DOHH2 (cell line): ENCODE results near the gene JARID2.

Experiments used
- H3F3A ChIP-seq: fragments of 200-600 bp; sonication (generic), shearing (Covaris generic); 2 replicates; pipeline ENCODE4 v1.6.0; 2016; ENCODE audit warnings: antibody characterized with exemption, mild to moderate bottlenecking; ENCODE audit not compliant: control insufficient read depth, insufficient read depth
- H3K27ac ChIP-seq: fragments of 200-600 bp; sonication (generic); 2 replicates; pipeline ENCODE4 v1.5.1; 2014; ENCODE audit warnings: low read depth, mild to moderate bottlenecking, low read length, moderate library complexity
- H3K27me3 ChIP-seq: fragments of 200-600 bp; sonication (generic); 2 replicates; pipeline ENCODE4 v1.6.1; 2014; ENCODE audit warnings: mild to moderate bottlenecking, low read length, mixed read lengths; ENCODE audit not compliant: control insufficient read depth
- H3K36me3 ChIP-seq: fragments of 200-600 bp; sonication (generic); 2 replicates; pipeline ENCODE4 v1.6.1; 2014; ENCODE audit warnings: mild to moderate bottlenecking, low read length, moderate library complexity, mixed read lengths; ENCODE audit not compliant: control insufficient read depth
- H3K4me1 ChIP-seq: fragments of 200-600 bp; sonication (generic); 2 replicates; pipeline ENCODE4 v1.6.1; 2014; ENCODE audit warnings: mild to moderate bottlenecking, low read length, mixed read lengths; ENCODE audit not compliant: control insufficient read depth
- H3K4me2 ChIP-seq: fragments of 200-600 bp; sonication (generic); 2 replicates; pipeline ENCODE4 v1.6.0; 2014; ENCODE audit warnings: mild to moderate bottlenecking, low read length, moderate library complexity
- H3K4me3 ChIP-seq: fragments of 200-600 bp; sonication (generic); 2 replicates; pipeline ENCODE4 v1.5.1; 2014; ENCODE audit warnings: mild to moderate bottlenecking, low read length, mixed read lengths
- H3K79me2 ChIP-seq: fragments of 200-600 bp; sonication (generic); 2 replicates; pipeline ENCODE4 v1.6.1; 2014; ENCODE audit warnings: mild to moderate bottlenecking, low read length, mixed read lengths; ENCODE audit not compliant: control insufficient read depth
- H3K9me2 ChIP-seq: fragments of 200-600 bp; sonication (generic); replicated peaks from 2 replicates; pipeline ENCODE4 v1.6.1; 2014; ENCODE audit warnings: mild to moderate bottlenecking, low read length, mixed read lengths; ENCODE audit not compliant: control insufficient read depth
- H3K9me3 ChIP-seq: fragments of 200-600 bp; sonication (generic); 2 replicates; pipeline ENCODE4 v1.6.1; 2014; ENCODE audit warnings: antibody characterized with exemption, low read length, mixed read lengths; ENCODE audit not compliant: control insufficient read depth, insufficient read depth
- H4K20me1 ChIP-seq: fragments of 200-600 bp; sonication (generic); 2 replicates; pipeline ENCODE4 v1.6.0; 2014; ENCODE audit warnings: low read depth, mild to moderate bottlenecking, antibody characterized with exemption, low read length, moderate library complexity; ENCODE audit not compliant: control insufficient read depth, insufficient read depth
- EZH2phosphoT487 ChIP-seq: fragments of 200-600 bp; sonication (generic); IDR thresholded peaks from 2 replicates; pipeline ENCODE4 v1.6.1; 2017; ENCODE audit warnings: borderline replicate concordance, mild to moderate bottlenecking, antibody characterized with exemption, low read length, moderate library complexity, mixed read lengths
- TF ChIP-seq, protein P1 (sequence below): fragments of 200-600 bp; sonication (generic); IDR thresholded peaks from one replicate; pipeline ENCODE4 v1.5.1; 2014; ENCODE audit warnings: antibody characterized with exemption, mild to moderate bottlenecking, low read depth, low read length; ENCODE audit not compliant: poor library complexity, severe bottlenecking

JARID2 gene

DNA sequence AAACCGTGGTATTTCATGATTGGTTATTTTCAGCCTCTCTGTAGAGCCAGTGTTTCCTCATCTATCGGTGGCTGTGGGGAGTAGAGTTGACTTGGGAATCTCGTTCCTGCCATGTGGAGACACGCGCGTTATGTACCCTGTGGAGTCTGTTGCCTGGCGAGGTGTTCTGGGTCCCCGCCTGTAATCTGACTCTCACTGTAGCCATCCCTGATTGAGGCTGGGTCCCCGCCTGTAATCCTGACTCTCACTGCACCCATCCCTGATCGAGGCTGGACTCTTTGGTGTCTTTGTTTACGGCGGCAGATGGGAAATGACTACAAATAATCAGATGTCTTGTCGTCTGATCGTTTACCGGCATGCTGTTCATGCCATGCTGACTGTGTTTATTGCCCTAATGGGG lies 263.1 kb downstream of the JARID2 start:
- no peaks in the 10 kb centered on the region for H3K4me1 ChIP-seq
- no peak for TF ChIP-seq EZH2phosphoT487
- TF ChIP-seq, protein P1, sequence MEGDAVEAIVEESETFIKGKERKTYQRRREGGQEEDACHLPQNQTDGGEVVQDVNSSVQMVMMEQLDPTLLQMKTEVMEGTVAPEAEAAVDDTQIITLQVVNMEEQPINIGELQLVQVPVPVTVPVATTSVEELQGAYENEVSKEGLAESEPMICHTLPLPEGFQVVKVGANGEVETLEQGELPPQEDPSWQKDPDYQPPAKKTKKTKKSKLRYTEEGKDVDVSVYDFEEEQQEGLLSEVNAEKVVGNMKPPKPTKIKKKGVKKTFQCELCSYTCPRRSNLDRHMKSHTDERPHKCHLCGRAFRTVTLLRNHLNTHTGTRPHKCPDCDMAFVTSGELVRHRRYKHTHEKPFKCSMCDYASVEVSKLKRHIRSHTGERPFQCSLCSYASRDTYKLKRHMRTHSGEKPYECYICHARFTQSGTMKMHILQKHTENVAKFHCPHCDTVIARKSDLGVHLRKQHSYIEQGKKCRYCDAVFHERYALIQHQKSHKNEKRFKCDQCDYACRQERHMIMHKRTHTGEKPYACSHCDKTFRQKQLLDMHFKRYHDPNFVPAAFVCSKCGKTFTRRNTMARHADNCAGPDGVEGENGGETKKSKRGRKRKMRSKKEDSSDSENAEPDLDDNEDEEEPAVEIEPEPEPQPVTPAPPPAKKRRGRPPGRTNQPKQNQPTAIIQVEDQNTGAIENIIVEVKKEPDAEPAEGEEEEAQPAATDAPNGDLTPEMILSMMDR: no peak
- H3K9me3 ChIP-seq: no peaks in the 10 kb centered on the region
- H3K9me2 ChIP-seq: no peaks in the 10 kb centered on the region
- no peaks in the 10 kb centered on the region for H4K20me1 ChIP-seq
- H3K4me3 ChIP-seq: no peak overlapping the region
- H3F3A ChIP-seq: no peaks in the 10 kb centered on the region
- no peaks in the 10 kb centered on the region for H3K79me2 ChIP-seq
- H3K4me2 ChIP-seq: no peak overlapping the region
- no peaks in the 10 kb centered on the region for H3K27me3 ChIP-seq
- no peaks in the 10 kb centered on the region for H3K36me3 ChIP-seq
- no peak overlapping the region for H3K27ac ChIP-seq

DNA sequence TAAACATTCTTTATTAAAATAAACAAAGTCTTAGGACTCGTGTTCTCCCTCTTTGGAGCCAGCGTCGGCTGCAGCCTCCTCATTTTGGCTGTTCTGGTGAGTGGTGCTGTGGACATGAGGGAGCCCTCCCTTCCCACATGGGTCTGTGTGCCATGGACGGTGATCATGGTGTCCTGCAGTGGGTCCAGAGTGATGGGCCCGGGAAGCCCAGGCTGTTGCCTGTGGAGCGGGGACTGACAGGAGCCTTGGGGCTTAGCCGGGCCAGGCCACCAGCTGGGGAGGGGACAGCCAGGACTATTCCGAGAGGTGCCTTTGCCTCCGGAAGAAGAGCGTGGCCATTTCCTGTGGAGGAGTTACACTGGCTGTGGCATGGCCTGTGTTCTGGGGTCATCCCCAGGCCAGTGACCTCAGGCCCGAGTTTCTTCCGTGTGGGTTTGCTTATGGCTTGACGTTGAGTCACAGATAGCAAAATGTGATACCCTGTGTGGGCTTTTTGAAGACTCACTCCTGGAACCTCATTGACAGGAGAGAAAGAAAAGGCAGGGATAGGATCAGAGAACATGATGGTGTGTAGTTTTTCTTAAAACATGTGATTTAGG lies 263.6 kb downstream of the JARID2 start:
- Histone ChIP-seq H3K79me2 (no peaks in the 10 kb centered on the region), H3K9me3 (no peaks in the 10 kb centered on the region), H3K4me2 (no peak overlapping the region), H3K27ac (no peak overlapping the region), H3K4me1 (no peaks in the 10 kb centered on the region), H3K4me3 (no peak overlapping the region), H3K9me2 (no peaks in the 10 kb centered on the region), H4K20me1 (no peaks in the 10 kb centered on the region), H3K36me3 (no peaks in the 10 kb centered on the region), H3F3A (no peaks in the 10 kb centered on the region), H3K27me3 (no peaks in the 10 kb centered on the region)
- TF ChIP-seq, protein P1: no peak
- no peak for TF ChIP-seq EZH2phosphoT487

DNA sequence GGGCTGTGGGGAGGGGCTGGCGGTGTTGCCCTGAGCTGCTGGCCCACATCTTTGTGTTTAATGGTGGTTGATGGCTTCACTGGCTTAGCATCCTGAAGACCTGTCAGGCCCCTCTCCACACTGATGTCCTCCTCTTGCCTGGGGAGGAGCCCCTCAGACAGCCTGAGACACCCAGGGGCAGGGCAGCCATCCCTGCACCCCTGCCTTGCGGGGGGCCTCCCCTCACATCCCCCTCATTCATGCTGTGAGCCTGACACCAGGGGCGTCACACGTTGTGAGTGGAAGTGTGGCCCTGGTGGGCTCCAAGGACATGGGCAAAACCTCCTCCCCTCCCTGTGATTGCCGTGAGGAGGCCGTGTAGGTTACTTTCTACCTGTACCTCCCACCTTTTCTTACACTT lies 264.3 kb downstream of the JARID2 start:
- no peaks in the 10 kb centered on the region for H3K9me2 ChIP-seq
- no peaks in the 10 kb centered on the region for H3K36me3 ChIP-seq
- H4K20me1 ChIP-seq: no peaks in the 10 kb centered on the region
- no peak overlapping the region for H3K27ac ChIP-seq
- 0 out of 2 replicates have a peak, but pooled peaks cover under 1% of the 10 kb centered on the region for H3K4me1 ChIP-seq
- H3K9me3 ChIP-seq: no peaks in the 10 kb centered on the region
- no peaks in the 10 kb centered on the region for H3F3A ChIP-seq
- no peak overlapping the region for H3K4me3 ChIP-seq
- no peak overlapping the region for H3K4me2 ChIP-seq
- no peak for TF ChIP-seq EZH2phosphoT487
- TF ChIP-seq, protein P1: no peak
- no peaks in the 10 kb centered on the region for H3K79me2 ChIP-seq
- no peaks in the 10 kb centered on the region for H3K27me3 ChIP-seq
